Ramos (cell line): ENCODE data around the gene MGAT1.
"Not testable (repeated sequence)": the region's sequence is repeated elsewhere in the genome, so short reads cannot be mapped to it uniquely, and the experiment has no call there.

Source experiments
- in situ Hi-C: fragments of 300-500 bp; cut with MboI; formaldehyde crosslinking; loops from one replicate; pipeline ENCODE4 v1.14.3; 2022; ENCODE audit warnings: low sequenced_read_pairs; ENCODE audit not compliant: unreplicated experiment

Gene MGAT1

DNA sequence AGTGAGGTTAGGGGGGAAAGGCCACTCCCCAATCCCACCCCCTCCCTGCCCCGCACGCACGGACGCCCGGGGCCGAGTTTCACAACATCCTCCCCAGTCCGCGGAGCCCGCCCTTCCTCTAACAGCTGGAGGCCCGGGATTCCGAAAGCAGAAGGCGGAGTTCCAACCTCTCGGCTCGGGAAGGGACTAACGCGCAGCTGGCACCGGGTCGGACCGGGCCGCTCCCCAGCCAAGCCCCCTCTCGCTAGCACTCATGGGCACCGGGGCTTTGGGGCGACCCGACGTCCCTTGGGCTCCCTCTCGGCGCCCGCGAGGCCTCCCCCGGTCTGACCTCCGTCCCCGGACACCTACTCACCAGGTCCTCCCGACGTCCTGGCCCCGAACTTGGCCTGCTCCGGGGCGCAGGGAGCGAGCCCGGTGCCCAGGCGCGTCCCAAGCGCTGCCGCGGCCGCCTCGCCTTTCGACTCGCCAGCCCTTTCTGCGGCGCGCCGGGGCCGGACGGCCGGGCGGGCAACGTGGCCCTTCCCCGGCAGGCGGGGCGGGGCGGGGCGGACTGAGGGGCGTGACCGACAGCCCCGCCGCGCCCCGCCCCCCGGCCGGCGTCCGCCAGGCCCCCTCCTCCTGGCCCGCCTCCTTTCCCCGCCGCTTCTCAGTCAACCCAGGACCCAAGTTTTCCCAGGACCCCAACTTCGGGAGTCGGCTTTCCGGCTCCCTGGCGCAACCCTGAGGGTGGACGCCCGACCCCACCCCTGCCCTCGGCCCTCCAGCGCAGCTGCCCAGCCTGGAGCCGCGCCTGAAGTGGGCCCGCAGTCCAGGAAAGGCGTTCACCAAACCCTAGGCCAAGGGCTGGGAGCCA is at the start of gene MGAT1:
MGAT1 (minus strand) TSS at position 482 of the 856 bp plus-strand sequence. CDS start 9,835 bp downstream, outside the sequence.
- in situ Hi-C loops: loop anchor here (10.0 kb wide), 1 partner anchor 382 kb away; no protein-coding TSS in a partner anchor

DNA sequence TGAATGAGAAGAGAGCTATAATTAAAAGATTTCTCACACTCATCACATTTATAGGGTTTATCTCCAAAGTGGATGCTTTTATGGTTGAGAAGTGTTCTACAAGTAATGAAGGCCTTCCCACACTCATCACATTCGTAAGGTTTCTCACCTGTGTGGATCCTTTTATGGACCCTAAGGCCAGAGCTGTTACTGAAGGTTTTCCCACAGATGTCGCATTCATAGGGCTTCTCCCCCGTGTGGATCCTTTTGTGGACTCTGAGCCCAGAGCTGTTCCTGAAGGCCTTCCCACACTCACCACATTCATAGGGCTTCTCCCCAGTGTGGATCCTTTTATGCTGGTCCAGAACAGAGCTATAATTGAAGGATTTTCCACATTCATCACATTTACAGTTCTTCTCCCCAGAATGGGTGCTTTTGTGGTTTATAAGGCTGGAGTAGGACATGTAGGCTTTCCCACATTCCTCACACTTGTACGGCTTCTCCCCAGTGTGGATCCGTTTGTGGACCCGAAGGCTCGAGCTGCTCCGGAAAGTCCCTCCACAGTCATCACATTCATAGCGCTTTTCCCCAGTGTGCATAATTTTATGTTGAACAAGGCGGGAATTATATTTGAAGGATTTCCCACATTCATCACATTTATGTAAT is 48.0 kb upstream of the MGAT1 start:
- in situ Hi-C loops: no loop called here

DNA sequence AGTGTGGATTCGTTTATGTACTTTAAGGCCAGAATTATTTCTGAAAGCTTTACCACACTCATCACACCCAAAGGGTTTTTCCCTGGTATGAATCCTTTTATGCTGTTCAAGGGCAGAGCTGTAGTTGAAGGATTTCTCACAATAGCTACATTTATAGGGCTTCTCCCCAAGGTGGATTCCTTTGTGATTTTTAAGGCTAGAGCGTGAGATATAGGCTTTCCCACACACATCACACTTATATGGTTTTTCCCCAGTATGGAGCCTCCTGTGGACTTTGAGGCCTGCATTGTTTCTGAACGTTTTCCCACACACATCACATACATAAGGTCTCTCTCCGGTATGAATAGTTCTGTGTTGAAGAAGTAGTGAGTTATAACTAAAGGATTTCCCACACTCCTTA is 47.2 kb upstream of the MGAT1 start:
- in situ Hi-C loops: no loop called here

DNA sequence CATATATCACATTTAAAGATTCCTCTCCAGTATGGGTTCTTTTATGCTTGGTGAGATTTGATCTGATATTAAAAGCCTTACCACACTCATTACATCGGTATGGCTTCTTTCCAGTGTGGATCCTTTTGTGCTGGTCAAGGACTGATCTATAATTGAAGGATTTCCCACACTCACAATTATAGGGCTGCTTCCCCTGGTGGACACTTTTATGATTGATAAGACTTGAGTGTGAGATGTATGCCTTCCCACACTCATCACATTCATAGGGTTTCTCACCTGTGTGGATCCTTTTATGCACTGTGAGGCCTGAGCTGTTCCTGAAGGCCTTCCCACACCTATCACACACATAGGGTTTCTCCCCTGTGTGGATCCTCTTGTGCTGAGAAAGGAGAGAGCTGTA is 46.3 kb upstream of the MGAT1 start:
- in situ Hi-C loops: no loop called here

DNA sequence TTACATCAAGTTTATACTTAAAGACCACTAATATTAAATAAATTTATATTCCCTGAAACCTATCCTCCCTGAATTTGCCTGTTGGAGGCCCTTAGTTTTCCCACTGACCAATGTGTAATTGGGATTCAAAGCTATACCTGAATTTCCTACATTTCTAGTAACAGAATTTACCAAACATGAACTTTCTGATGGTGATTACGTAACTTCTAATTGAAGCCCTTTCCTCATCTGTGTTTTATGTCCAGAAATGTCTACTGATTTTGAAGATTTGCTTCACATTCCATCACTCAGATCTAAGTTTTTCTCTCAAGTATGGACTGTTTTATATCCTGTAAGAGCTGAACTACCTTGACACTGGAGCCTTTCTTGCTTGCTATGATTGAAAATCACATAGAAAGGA is 45.7 kb upstream of the MGAT1 start:
- in situ Hi-C loops: no loop called here

DNA sequence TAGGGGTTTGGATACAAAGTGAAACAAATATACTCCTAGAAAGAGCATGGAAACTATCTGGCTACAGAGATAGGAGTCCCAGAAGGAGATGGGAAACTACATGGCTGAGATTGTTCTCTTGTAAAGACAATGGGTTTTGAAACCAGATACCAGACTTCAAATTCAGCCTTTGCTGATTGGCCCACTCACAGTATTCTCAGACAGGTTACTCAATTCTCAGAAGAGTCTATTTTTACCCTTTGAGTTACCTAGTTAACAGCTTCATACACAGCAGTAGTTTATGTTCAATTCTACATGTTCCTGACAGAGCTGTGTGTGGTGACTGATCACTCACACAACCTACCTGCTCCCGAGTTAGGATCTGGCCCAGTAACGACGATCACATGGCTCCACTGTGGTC is 44.4 kb upstream of the MGAT1 start:
- in situ Hi-C loops: no loop called here

DNA sequence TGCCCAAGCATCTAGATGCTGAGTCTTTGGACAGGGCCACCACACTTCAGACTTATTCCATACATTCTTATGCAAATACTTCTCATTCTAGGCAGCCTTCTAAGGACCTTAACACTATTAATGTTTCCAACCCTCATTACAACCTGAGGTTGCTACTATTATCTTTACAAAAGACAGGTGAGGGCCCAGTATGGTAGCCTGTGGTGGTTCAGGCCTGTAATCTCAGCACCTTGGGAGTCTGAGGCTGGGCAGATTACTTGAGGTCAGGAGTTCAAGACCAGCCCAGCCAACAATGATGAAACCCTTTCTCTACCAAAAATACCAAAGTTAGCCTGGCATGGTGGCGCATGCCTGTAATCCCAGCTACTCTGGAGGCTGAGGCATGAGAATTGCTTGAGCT is 42.3 kb upstream of the MGAT1 start:
- in situ Hi-C loops: no loop called here

DNA sequence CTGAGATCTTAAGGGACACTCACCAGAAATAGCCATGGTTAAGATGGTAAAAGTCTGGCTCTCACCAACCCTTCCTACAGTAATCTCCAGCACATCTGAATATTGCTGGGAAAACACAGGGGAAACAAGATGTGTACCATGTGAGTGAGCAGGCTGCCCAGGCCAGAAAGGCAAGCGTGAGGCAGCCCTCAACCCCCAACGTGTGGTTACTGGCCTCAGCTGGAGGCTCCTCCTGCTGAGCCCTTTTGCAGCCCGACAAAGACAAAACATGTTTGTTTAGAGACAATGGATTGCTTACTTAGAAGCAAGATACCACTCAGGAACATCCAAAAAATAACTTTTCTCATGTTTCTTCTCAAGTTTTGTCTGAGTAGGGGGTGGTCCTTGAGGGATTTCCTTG is 41.8 kb upstream of the MGAT1 start:
- in situ Hi-C loops: no loop called here

DNA sequence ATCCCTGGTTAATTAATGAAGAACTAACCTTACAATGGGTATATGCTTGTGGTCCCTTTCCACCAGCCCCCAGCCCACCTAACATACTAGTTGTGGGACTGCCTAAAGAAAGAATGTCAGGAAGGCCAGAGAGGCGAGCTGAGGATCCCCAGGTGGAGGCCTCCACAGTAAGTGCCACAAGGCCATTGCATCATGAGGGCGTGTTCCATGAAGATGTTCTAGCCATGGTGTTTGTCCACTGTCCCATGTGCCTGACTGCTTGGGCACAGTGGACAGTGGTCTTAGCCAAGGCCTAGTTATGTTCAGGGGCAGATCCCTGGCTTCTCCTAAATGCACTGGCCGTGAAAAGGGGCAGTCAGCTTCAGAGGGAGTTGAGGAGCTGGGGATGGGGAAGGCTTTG is 37.3 kb upstream of the MGAT1 start:
- in situ Hi-C loops: no loop called here

DNA sequence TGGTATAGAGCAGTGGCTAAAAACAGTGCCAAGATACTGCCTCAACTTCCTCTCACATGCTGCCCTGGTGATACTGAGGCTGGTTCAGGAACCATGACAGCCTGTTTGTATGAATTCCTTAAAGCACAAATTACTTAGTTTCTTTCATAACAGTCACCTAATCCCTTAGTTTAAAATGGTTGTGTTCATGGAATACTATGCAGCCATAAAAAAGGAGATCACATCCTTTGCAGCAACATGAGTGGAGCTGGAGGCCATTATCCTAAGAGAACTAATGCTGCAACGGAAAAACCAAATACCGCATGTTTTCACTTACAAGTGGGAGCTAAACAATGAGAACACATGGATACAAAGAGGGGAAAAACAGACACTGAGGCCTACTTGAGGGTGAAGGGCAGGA is 36.6 kb upstream of the MGAT1 start:
- in situ Hi-C loops: no loop called here

DNA sequence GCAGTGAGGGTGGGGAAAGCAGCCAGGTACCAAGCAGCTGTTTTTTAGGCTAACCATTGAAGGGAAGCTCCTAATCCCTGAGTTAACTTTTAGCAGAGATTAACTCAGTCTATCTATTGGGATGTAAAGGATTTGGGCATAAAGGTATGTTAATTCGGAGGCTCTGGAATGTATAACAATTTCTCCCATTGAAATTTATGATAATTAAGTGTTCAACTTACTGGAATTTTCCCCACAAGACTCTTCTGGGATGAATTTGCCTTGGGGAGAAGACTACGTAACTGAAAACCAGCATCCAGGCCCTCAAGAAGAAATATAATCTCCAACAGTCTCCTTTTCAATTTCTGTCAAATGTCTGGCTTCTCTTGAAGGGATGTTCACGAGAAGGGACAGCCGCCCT is 34.9 kb upstream of the MGAT1 start:
- in situ Hi-C loops: no loop called here

DNA sequence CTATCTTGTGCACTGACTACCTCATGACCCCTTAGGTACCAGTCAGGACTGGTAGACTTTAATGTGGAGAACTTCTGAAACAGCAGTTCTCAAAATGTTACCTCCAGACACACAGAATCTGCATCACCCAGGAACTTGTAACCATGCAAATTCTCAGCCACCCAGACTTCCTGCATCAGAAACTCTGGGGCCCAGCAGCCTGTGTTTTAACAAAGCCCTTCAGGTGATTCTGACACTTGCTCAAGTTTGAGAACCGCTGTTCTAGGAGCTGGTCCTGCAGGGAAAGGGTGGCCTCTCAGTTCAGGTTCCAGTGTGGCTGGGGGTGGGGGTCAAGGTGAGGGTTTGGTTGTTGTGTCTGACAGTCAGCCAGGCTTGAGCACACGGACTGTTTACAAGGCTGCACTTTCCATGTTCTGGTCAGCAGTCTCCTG is 30.0 kb upstream of the MGAT1 start:
- in situ Hi-C loops: no loop called here

DNA sequence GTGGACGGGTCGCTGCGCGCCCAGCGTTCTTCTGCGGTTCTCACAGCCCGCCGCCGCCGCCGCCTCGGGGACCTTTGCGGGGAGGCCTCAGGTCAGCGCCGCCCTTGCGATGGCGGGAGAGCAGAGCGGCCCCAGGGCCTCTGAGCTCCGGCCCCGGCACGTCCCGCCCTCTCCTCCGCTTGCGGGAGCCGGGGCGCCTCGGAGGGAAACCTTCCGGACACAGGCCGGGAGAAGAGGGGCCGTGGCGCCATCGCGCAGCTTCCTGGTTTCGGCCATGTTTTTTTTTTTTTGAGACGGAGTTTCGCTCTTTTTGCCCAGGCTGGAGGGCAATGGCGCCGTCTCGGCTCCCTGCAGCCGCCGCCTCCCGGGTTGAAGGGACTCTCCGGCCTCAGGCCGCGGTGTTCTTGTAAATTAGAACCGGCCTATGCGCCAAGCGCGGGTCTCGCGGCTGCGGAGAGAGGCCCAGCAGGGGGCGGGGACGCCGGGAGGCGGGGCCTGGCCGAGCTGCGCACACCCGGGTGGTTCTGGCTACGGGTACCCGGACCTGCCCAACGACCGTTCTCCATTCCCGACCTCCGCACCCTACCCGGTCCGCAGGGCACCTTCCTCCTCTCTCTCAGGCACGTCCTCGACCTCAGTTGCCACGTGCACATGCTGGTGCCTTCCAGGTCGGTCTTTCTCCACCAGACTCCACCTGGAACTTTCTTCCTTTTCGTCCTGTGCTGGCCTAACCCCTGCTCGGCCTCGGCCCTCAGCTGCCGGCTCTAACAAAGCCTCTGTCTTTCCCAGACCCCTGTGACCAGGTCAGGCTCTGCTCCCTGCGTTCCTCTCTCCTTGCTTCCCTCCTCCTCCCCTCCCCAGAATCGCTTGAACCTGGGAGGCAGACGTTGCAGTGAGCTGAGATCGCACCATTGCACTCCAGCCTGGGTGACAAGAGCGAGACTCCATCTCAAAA is 28.8 kb upstream of the MGAT1 start:
- in situ Hi-C loops: no loop called here

DNA sequence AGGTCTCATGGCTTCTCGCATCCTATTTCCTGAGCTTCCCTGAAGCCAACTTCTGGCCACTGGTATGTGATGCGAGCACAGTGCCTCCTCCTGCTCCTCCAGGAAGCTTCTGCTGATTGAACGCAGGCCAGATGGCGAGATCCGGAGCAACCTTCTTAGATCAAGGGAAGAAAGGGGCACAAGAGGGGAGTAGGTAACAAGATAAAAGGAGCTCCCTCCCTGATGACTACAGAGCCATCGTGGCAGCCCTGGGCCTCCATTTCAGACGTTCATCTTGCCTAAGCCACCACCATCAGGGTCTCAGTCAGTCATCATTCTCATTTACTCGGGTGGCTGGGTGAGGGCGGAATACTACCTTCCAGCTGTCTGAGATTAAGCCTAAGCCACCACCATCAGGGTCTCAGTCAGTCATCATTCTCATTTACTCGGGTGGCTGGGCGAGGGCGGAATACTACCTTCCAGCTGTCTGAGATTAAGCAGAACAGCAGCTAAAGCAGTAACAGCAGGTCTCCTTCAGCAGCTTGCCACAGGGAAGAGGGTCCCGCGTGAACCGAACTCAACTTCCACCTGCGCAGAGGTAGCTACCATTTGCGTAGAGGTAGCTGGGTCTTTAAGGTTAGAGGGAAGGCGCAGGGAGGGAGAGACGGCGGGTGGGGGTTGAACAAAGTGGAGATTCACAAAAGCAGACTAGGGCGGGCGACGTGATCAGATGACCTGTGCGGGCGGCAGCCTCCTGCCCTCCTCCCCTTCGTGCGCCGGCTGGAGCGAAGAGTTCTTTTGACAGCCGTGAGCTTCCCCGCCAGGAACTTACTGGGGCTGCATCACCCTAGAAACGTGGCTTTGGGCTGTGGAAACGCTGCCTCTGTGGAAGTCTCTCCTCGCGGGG is 27.9 kb upstream of the MGAT1 start:
- in situ Hi-C loops: no loop called here

DNA sequence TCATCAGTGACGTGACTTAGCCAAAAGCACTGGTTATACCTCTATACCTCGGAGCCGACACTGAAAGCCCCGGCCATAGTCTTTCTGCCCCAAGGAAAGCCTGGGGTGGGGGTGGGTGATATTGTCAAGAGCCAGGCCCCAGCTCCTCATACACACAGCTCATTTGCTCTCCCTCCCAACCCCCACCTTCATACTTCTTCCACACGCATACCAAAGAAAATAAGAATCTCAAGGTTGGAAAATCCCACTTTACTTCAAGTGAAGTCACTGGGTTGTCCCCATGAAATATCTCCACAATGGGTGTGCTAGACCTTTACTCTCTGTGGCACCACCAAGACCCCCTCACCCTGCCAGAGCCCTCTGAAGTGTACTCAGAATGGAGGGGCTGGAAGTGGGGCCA is 27.1 kb upstream of the MGAT1 start:
- in situ Hi-C loops: no loop called here

DNA sequence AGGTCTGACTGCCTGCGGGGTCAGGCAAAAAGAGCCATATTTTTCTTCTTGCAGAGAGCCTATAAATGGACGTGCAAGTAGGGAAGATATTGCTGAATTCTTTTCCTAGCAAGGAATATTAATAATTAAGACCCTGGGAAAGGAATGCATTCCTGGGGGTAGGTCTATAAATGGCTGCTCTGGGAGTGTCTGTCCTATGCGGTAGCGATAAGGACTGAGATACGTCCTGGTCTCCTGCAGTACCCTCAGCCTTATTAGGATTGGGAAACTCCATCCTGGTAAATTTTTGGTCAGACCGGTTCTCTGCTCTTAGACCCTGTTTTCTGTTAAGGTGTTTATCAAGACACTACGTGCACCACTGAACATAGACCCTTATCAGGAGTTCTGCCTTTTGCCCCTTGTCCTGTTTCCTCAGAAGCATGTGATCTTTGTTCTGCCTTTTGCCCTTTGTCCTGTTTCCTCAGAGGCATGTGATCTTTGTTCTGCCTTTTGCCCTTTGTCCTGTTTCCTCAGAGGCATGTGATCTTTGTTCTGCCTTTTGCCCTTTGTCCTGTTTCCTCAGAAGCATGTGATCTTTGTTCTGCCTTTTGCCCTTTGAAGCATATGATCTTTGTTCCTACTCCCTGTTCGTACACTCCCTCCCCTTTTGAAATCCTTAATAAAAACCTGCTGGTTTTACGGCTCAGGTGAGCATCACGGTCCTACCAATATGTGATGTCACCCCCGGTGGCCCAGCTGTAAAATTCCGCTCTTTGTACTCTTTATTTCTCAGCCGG is 26.3 kb upstream of the MGAT1 start:
- in situ Hi-C loops: not testable (repeated sequence)

DNA sequence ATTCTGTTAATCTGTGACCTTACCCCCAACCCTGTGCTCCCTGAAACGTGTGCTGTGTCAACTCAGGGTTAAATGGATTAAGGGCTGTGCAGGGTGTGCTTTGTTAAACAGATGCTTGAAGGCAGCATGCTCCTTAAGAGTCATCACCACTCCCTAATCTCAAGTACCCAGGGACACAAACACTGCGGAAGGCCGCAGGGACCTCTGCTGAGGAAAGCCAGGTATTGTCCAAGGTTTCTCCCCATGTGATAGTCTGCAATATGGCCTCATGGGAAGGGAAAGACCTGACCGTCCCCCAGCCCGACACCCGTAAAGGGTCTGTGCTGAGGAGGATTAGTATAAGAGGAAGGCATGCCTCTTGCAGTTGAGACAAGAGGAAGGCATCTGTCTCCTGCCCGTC is 24.8 kb upstream of the MGAT1 start:
- in situ Hi-C loops: not testable (repeated sequence)

DNA sequence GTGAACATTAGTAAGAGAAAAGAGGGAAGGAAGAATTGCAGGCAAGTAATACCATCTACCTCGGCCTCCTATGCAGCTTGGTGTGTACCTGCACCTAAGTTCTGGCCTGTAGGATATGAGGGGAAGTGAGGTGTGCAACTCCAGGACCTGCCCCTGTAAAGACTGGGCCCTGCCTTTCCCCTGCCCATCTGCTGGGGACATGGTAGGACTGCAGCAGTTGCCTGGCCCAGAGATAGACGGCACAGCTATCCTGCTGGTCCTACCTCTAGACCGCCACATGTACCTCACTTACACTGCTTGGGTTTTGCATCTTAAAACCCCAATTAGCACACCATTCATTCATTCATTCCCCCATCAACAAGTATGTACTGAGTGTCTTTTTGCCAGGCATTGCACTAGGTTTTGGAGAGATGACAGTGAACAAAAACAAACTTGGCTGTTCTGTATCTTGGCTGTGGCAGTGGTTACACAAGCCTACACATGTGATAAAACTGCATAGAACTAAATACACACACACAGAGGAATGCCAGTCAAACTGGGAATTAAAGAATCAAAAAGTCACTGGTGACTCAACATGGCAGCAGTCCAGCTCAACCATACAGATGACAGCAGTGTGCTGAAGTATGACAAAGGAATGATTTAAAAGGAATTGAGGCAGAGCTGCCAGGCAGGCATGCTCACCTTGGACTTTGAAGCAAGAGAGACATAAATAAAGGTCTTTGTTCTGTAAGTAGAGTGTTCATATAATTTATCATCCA is 23.3 kb upstream of the MGAT1 start:
- in situ Hi-C loops: no loop called here
